Left kidney (tissue), 8 donors: ENCODE results near the gene FAM236C. TPM values are rescaled to one million over a fixed set of nuclear protein-coding genes. Genes with fewer than 3 reads are reported as not detected.
"Not testable (repeated sequence)": the region's sequence is repeated elsewhere in the genome, so short reads cannot be mapped to it uniquely, and the experiment has no call there.

Experiments used
- DNase-seq: peaks from one replicate; pipeline ENCODE4 v3.0.0-alpha.2; 2013
- long read RNA-seq, 8 donors: transcript quantifications; one replicate each; lab custom pipeline, GENCODE V29; 2026
- polyA plus RNA-seq: library from polyadenylated mRNA; unstranded; fragments of 120-200 nt; gene quantifications from one replicate; pipeline ENCODE4 v1.2.1, GENCODE V29; 2013; ENCODE audit not compliant: insufficient read length

FAM236C gene
- not detected for polyA plus RNA-seq
- long read RNA-seq, donor 1 = 0 reads
- long read RNA-seq, donor 2 = 0 reads
- long read RNA-seq, donor 3 = 0 reads
- long read RNA-seq, donor 4 = 0 reads
- long read RNA-seq, donor 5 = 0 reads
- long read RNA-seq, donor 6 = 0 reads
- long read RNA-seq, donor 7 = 0 reads
- long read RNA-seq, donor 8 = 0 reads

- not testable (repeated sequence) for DNase-seq
These were observed at the start of gene FAM236C for GRCh38 chrX:72912315-72912714. TSS of gene FAM236C (plus strand) at chrX:72912615. CDS start at chrX:72912715, 100 bp downstream.

DNA sequence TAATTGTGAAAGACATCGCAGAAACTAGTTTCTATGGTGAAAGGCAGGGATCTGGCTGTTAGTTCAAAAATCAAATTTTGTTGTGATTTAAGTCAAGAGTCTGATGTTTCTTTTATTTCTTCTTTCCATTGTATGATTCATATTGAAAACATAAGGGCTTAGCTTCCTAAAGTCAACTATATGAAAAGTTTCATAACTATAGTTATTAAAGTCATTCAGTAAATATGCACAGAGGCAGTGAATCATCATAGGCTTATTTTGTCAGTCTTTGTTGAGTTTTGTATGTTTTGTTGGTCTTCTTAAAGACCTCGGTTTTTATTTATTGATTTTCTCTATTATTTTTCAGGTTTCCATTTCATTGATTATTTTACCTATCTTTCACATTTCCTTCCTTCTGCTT is 29.5 kb upstream of the FAM236C start:
- not testable (repeated sequence) for DNase-seq

DNA sequence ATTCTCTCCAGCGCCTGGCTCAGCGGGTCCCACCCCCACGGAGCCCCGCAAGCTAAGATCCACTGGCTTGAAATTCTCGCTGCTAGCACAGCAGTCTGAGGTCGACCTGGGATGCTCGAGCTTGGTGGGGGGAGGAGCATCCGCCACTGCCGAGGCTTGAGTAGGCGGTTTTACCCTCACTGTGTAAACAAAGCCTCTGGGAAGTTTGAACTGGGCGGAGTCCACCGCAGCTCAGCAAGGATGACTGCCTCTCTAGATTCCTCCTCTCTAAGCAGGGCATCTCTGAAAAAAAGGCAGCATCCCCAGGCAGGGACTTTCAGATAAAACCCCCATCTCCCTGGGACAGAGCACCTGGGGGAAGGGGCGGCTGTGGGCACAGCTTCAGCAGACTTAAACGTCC is 22.7 kb upstream of the FAM236C start:
- not testable (repeated sequence) for DNase-seq

DNA sequence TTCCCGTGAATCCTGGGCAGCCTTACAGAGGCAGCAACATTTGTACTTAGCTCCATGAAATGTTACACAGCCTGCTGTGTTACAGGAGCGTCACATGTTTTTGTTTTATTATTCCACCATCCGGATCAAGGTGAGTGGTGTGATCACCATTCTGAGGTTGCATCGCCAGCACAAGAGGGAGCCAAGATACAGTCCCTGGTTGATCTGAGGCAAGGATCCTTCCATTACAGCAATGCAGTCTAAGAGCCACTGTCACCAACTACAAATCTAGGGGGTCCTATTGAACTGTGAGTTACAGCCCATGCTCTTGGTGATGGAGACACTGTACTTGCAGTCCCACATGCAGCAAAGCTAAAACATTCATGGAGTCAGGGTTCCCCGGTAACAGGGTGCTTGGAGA is 3.7 kb downstream of the FAM236C start:
- DNase-seq = not testable (repeated sequence)

DNA sequence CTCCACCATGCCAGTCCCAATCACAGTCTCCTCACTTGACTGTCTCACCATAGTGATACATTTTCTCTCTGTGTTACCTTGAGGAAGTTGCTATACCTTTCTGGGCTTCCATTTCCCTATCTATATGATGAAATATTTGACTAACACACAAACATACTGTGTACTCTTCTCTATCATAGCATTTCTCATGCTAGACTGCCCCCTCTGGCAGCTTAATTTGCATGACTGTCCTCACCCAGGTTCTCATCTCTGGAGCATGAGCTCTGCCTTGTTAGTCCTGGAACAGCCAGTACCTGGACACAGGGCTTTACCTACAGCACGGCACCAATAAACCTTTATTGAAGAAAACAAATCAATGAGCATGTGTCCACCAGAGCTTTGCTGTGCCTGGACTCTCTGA is 19.9 kb downstream of the FAM236C start:
- not testable (repeated sequence) for DNase-seq

DNA sequence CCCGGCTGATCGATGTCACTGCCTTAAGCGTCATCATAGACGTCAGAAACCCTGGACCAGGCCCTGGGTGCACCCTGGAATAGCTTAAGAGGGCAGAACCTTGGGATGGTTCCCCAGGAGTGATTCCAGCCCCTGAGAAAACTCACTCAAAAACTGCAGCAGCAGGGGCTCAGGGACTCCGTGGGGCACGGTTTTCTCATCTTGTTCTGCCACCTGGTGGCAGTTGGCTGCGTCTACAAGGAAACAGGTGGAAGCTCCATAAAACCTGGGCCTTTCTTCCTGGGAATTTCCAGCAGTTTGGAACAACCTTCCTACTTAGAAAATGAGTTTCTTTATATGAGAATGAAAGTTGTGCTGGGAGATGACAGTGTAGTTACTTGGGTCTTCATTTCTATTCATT is 24.0 kb downstream of the FAM236C start:
- not testable (repeated sequence) for DNase-seq

- DNase-seq = not testable (repeated sequence)
These were observed 24.6 kb downstream of the FAM236C start for GRCh38 chrX:72936882-72937455.

- DNase-seq = not testable (repeated sequence)
These were observed 25.5 kb downstream of the FAM236C start, which contains the start of gene FAM236A for GRCh38 chrX:72937906-72938305. TSS of gene FAM236A (plus strand) at chrX:72938206. CDS start at chrX:72938263, 57 bp downstream.

GRCh38 chrX:72942272-72942671 is 29.9 kb downstream of the FAM236C start:
- DNase-seq = not testable (repeated sequence)

- not testable (repeated sequence) for DNase-seq
These were observed 30.8 kb downstream of the FAM236C start for GRCh38 chrX:72943035-72943818.

DNA sequence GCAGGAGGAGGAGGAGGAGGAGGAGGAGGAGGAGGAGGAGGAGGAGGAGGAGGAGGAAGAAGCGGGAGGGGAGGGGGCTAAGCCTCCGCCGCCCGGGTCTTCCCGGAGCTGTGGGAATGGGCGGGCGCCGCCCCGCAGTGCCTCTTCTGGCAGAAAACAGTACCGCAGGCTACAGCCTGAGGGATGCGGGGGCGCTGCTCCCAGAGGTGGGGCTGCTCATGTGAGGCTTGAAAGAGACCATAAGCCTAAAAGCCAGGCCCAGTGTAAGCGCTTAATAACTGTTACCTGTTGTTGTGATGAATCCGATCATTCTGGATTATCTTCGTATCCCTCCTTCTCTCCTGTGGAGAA is 31.4 kb downstream of the FAM236C start, which contains the start of gene DMRTC1:
Gene DMRTC1, minus strand, starts transcription at position 19 of the 351 bp plus-strand sequence. CDS start 68,143 bp downstream, outside the sequence.
- DNase-seq = not testable (repeated sequence)

DNA sequence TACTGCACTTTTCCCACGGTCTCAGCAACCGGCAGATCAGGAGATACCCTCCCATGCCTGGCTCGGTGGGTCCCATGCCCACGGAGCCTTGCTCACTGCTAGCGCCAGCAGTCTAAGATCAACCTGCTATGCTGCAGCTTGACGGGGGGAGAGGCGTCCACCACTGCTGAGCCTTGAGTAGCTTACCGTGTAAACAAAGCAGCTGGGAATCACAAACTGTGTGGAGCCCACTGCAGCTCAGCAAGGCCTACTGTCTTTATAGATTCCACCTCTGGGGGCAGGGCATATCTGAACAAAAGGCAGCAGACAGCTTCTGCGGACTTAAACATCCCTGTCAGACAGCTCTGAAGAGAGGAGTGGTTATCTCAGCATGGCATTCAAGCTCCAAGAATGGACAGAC is 47.6 kb downstream of the FAM236C start:
- not testable (repeated sequence) for DNase-seq

Other genes starting within 250 kb of the FAM236C start
- gene PHKA1, start 198.3 kb upstream of the FAM236C start, polyA plus RNA-seq = 6.7 TPM
- 4.9 TPM for gene DMRTC1B, start 135.7 kb upstream of the FAM236C start, polyA plus RNA-seq
- gene FAM236B, start 130.0 kb upstream of the FAM236C start, polyA plus RNA-seq = not detected
- not detected for gene FAM236D, start 104.4 kb upstream of the FAM236C start, polyA plus RNA-seq
- gene FAM236A, start 25.6 kb downstream of the FAM236C start, polyA plus RNA-seq = 0.75 TPM
- not detected for gene DMRTC1, start 31.2 kb downstream of the FAM236C start, polyA plus RNA-seq
- not detected for gene PABPC1L2B, start 90.3 kb downstream of the FAM236C start, polyA plus RNA-seq
- gene PABPC1L2A, start 166.9 kb downstream of the FAM236C start, polyA plus RNA-seq = not detected